Stomach (tissue), 9 donors: ENCODE measurements around the gene COPS4. TPM values are rescaled to one million over a fixed set of nuclear protein-coding genes. Genes with fewer than 3 reads are reported as not detected.

Source experiments
- DNase-seq, 2 donors: peaks; one replicate each; pipeline versions ENCODE4 v3.0.0 to v3.0.0-alpha.2; 2013 to 2019
- H3K27ac ChIP-seq, 5 donors: fragments of 200-600 bp in 4 of 5; sonication (generic) in 4 of 5; one replicate each; pipeline ENCODE4 v1.5.1; 2013 to 2019; ENCODE audit warnings: mild to moderate bottlenecking in 1 of 5, moderate library complexity in 1 of 5
- H3K27me3 ChIP-seq, 3 donors: fragments of 200-600 bp; sonication (generic); one replicate each; pipeline ENCODE4 v1.5.1; 2017 to 2019; ENCODE audit warnings: mixed run types in 1 of 3
- H3K36me3 ChIP-seq, 4 donors: fragments of 200-600 bp; sonication (generic); 1 replicate in 3 of 4; 2 replicates in 1 of 4; pipeline ENCODE4 v1.5.1; 2016 to 2019
- H3K4me1 ChIP-seq, 4 donors: fragments of 200-600 bp; sonication (generic); one replicate each; pipeline ENCODE4 v1.5.1; 2016 to 2019
- H3K4me3 ChIP-seq, 4 donors: fragments of 200-600 bp; sonication (generic) in 3 of 4; one replicate each; pipeline ENCODE4 v1.5.1; 2016 to 2019; ENCODE audit warnings: mild to moderate bottlenecking in 1 of 4
- H3K9me3 ChIP-seq, 4 donors: fragments of 200-600 bp; sonication (generic); one replicate each; pipeline ENCODE4 v1.5.1; 2016 to 2019
- CTCF ChIP-seq, 7 experiments: fragments of 450-650 bp in 4 of 7; fragments of 200-600 bp in 3 of 7; sonication (generic) in 3 of 7; IDR thresholded peaks; one replicate each; pipeline ENCODE4 v1.5.1; 2016 to 2019; ENCODE audit warnings: antibody characterized with exemption in 7 of 7, control low read depth in 2 of 7, mild to moderate bottlenecking in 1 of 7
- EP300 ChIP-seq: sonication (generic); formaldehyde crosslinking; IDR thresholded peaks from one replicate; pipeline ENCODE4 v1.6.1; 2017; ENCODE audit warnings: antibody characterized with exemption
- POLR2A ChIP-seq, 4 donors: fragments of 450-650 bp; IDR thresholded peaks; one replicate each; pipeline ENCODE4 v1.6.1; 2016; ENCODE audit warnings: antibody characterized with exemption in 4 of 4, control low read depth in 2 of 4, mild to moderate bottlenecking in 1 of 4, moderate library complexity in 1 of 4
- POLR2AphosphoS5 ChIP-seq, 3 donors: sonication (generic); formaldehyde crosslinking; IDR thresholded peaks; one replicate each; pipeline ENCODE4 v1.6.1; 2016; ENCODE audit warnings: antibody characterized with exemption in 3 of 3
- WGBS, 5 donors: extraction: QIAGEN DNeasy Blood & Tissue Kit in 3 of 5; methylation state at CpG; one replicate each; pipeline versions ENCODE4 v1.1.5 to v1.1.7; 2013 to 2018; 5-methylcytosine and 5-hydroxymethylcytosine counted together
- intact Hi-C: fragments of 100-400 bp; cut with DNase I; formaldehyde crosslinking; loops from one replicate; pipeline ENCODE4 v1.15.1; 2023; ENCODE audit warnings: low total_unique reads
- polyA plus RNA-seq, 3 donors: library from polyadenylated mRNA; stranded (reverse); fragments of 200-250 nt; gene quantifications; one replicate each; pipeline ENCODE4 v1.2.3, GENCODE V29; 2013
- total RNA-seq, 5 donors: library from RNA; depleted of rRNA; stranded (reverse); fragments of >200 nt; gene quantifications; one replicate each; pipeline versions ENCODE4 v1.1.0 to v1.2.3, GENCODE V29; 2014 to 2016
- donor health status: healthy with polysubstance abuse.
- donor health status: Bipolar disorder and iron deficiency.
- donor health status: healthy.

COPS4 gene
- total and polyA plus RNA-seq, 8 donors = 1.7 to 302 (median 35.2) TPM

GRCh38 chr4:83107631-83108030 is 72.6 kb downstream of the COPS4 start:
- no peak overlapping the region for H3K27ac ChIP-seq
- intact Hi-C loops = no loop called here
- WGBS, 5 donors = 85 to 92% (median 87%) methylated on average over 9 of the region's 9 CpGs
- peaks cover 0 to 4% (median 0%) of the 10 kb centered on the region in 3 donors for H3K27me3 ChIP-seq
- H3K9me3 ChIP-seq = no peaks in the 10 kb centered on the region
- TF ChIP-seq POLR2AphosphoS5 (IDR thresholded peaks at IDR 0.05) (no peak), POLR2A (IDR thresholded peaks at IDR 0.05) (no peak)
- peaks cover 0 to 25% (median 11%) of the 10 kb centered on the region in 4 donors for H3K36me3 ChIP-seq
- H3K4me3 ChIP-seq = no peak overlapping the region
- H3K4me1 ChIP-seq = peaks cover 5 to 27% (median 17%) of the 10 kb centered on the region in 4 donors
- no peak for DNase-seq

GRCh38 chr4:83108101-83108861 is 73.3 kb downstream of the COPS4 start:
- H3K36me3 ChIP-seq = peaks cover 0 to 23% (median 8%) of the 10 kb centered on the region in 4 donors
- TF ChIP-seq POLR2A (IDR thresholded peaks at IDR 0.05) (no peak), POLR2AphosphoS5 (IDR thresholded peaks at IDR 0.05) (no peak), CTCF (IDR thresholded peaks at IDR 0.05) (no peak), EP300 (no peak)
- no peaks in the 10 kb centered on the region for H3K9me3 ChIP-seq
- H3K27ac ChIP-seq = peak overlapping the region in 2 of 5 donors; percentile 85 to 90
- H3K4me3 ChIP-seq = no peak overlapping the region
- intact Hi-C loops = no loop called here
- 87 to 92% (median 90%) methylated on average over 26 of the region's 26 CpGs for WGBS, 5 donors
- H3K4me1 ChIP-seq = peaks cover 5 to 27% (median 17%) of the 10 kb centered on the region in 4 donors
- no peak for DNase-seq
- peaks cover 0 to 4% (median 0%) of the 10 kb centered on the region in 3 donors for H3K27me3 ChIP-seq

GRCh38 chr4:83109480-83110222 is 74.7 kb downstream of the COPS4 start:
- Histone ChIP-seq H3K27me3 (peaks cover 0 to 4% (median 0%) of the 10 kb centered on the region in 3 donors), H3K36me3 (peaks cover 0 to 9% (median 2%) of the 10 kb centered on the region in 4 donors), H3K4me3 (peak overlapping the region; percentile 51 to 72 (median 62)), H3K4me1 (peaks cover 5 to 27% (median 17%) of the 10 kb centered on the region in 4 donors), H3K9me3 (no peaks in the 10 kb centered on the region), H3K27ac (peak overlapping the region; percentile 67 to 90 (median 83))
- DNase-seq = peak; percentile 53 to 72
- TF ChIP-seq EP300 (no peak), POLR2A (IDR thresholded peaks at IDR 0.05) (no peak), CTCF (IDR thresholded peaks at IDR 0.05) (no peak), POLR2AphosphoS5 (IDR thresholded peaks at IDR 0.05) (no peak)
- intact Hi-C loops = no loop called here
- 0 to 1% (median 1%) methylated on average over 26 to 64 of the region's 64 CpGs for WGBS, 5 donors

- H3K9me3 ChIP-seq = no peaks in the 10 kb centered on the region
- peaks cover 0 to 2% (median 0%) of the 10 kb centered on the region in 4 donors for H3K36me3 ChIP-seq
- H3K4me3 ChIP-seq = peak overlapping the region; percentile 51 to 72 (median 62)
- TF ChIP-seq EP300 (no peak), CTCF (IDR thresholded peaks at IDR 0.05) (peak in 5 of 7 experiments; percentile 26 to 60 (median 41)), POLR2A (IDR thresholded peaks at IDR 0.05) (peak in 1 of 4 donors; percentile 18), POLR2AphosphoS5 (IDR thresholded peaks at IDR 0.05) (peak in 2 of 3 donors; percentile 81 to 88)
- H3K4me1 ChIP-seq = peaks cover 5 to 33% (median 19%) of the 10 kb centered on the region in 4 donors
- H3K27me3 ChIP-seq = peaks cover 0 to 4% (median 0%) of the 10 kb centered on the region in 3 donors
- DNase-seq = peak; percentile 94 to 97
- whole genome bisulfite sequencing, 5 donors = 2 to 3% (median 2%) methylated on average over 18 of the region's 18 CpGs
- peak overlapping the region; percentile 79 to 90 (median 85) for H3K27ac ChIP-seq
- intact Hi-C loops = no loop called here
These were observed 75.4 kb downstream of the COPS4 start for GRCh38 chr4:83110223-83110945.
